GM12878 (cell line): Measurements from ENCODE around the gene ZNF416. TPM values are rescaled to one million over a fixed set of nuclear protein-coding genes. Genes with fewer than 3 reads are reported as not detected.
A peak's percentile ranks its signal among the peaks of the same experiment; 100 is the strongest.

Experiments used
- ATAC-seq: fragments of 200-7000 bp; cut with Tn5 transposase; 3 replicates; pipeline ENCODE4 v1.9.1; 2020; ENCODE audit warnings: mild to moderate bottlenecking, moderate library complexity
- BruUV-seq: library from RNA; stranded (reverse); fragments of 400-500 nt; replicated peaks from 2 replicates; lab custom pipeline; 2021; lab: Mats Ljungman, UMichigan
- CTCF ChIA-PET: fragments of 300-600 bp; sonication (Branson Sonifier 250); formaldehyde crosslinking; extraction: SDS; loops from one replicate; lab custom pipeline; 2021; ENCODE audit warnings: inconsistent platforms; lab: Yijun Ruan, JAX
- POLR2A ChIA-PET: fragments of 350-600 bp; formaldehyde crosslinking; extraction: SDS; loops from one replicate; lab custom pipeline; 2021; ENCODE audit warnings: inconsistent platforms; lab: Charles Lee
- RAD21 ChIA-PET: fragments of 300-600 bp; sonication (Branson Sonifier 250); formaldehyde crosslinking; loops from one replicate; lab custom pipeline; 2023; ENCODE audit warnings: antibody characterized with exemption; ENCODE audit not compliant: unreplicated experiment; lab: Charles Lee
- SMC1A ChIA-PET: fragments of 300-600 bp; sonication (Branson Sonifier 250); formaldehyde crosslinking; loops from one replicate; lab custom pipeline; 2023; ENCODE audit not compliant: unreplicated experiment, uncharacterized antibody; lab: Charles Lee
- DNase-seq: peaks from one replicate; pipeline ENCODE4 v3.0.0-alpha.2; 2011; ENCODE audit warnings: low read depth, low spot score
- FAIRE-seq: peaks from 3 replicates; lab custom pipeline; 2011; peaks lifted over from hg19 to GRCh38; lab: Jason Lieb, UNC
- H2AFZ ChIP-seq: 2 replicates; pipeline ENCODE4 v1.6.0; 2011; ENCODE audit warnings: low read depth, low read length, control low read depth; ENCODE audit not compliant: control insufficient read depth
- H3K27ac ChIP-seq: 2 replicates; pipeline ENCODE4 v1.5.1; 2011; ENCODE audit warnings: control low read depth; ENCODE audit not compliant: control insufficient read depth, insufficient read depth
- H3K27me3 ChIP-seq, 2 experiments: replicated peaks in 1 of 2; 2 replicates each; pipeline versions ENCODE4 v1.6.0 to v1.6.1; 2011; ENCODE audit warnings: low read length in 1 of 2; ENCODE audit not compliant: control insufficient read depth in 2 of 2, insufficient read depth in 2 of 2
- H3K36me3 ChIP-seq, 2 experiments: 2 replicates each; pipeline ENCODE4 v1.5.1; 2011; ENCODE audit warnings: low read length in 1 of 2; ENCODE audit not compliant: control insufficient read depth in 2 of 2, insufficient read depth in 2 of 2
- H3K4me1 ChIP-seq: 2 replicates; pipeline ENCODE4 v1.6.1; 2011; ENCODE audit warnings: mild to moderate bottlenecking, low read length, moderate library complexity, mixed read lengths; ENCODE audit not compliant: control insufficient read depth, insufficient read depth
- H3K4me2 ChIP-seq: 2 replicates; pipeline ENCODE4 v1.6.0; 2011; ENCODE audit warnings: control low read depth; ENCODE audit not compliant: control insufficient read depth, insufficient read depth
- H3K4me3 ChIP-seq: fragments of 200-600 bp; sonication (generic); 2 replicates; pipeline ENCODE4 v1.5.1; 2016
- H3K79me2 ChIP-seq: 2 replicates; pipeline ENCODE4 v1.6.0; 2011; ENCODE audit warnings: low read length; ENCODE audit not compliant: control insufficient read depth, insufficient read depth
- H3K9ac ChIP-seq: 2 replicates; pipeline ENCODE4 v1.8.0; 2011; ENCODE audit warnings: low read length, control low read depth, mixed read lengths; ENCODE audit not compliant: control insufficient read depth, insufficient read depth
- H3K9me3 ChIP-seq: replicated peaks from 3 replicates; pipeline ENCODE4 v1.5.1; 2011; ENCODE audit warnings: mild to moderate bottlenecking, low read length; ENCODE audit not compliant: control insufficient read depth, insufficient read depth
- H4K20me1 ChIP-seq: 2 replicates; pipeline ENCODE4 v1.6.0; 2011; ENCODE audit not compliant: control insufficient read depth, insufficient read depth
- CBX5 ChIP-seq: sonication (generic); IDR thresholded peaks from 2 replicates; pipeline ENCODE4 v1.6.1; 2016; ENCODE audit warnings: low read depth, moderate library complexity, mild to moderate bottlenecking, inconsistent platforms
- KLF5 ChIP-seq: fragments of 450-650 bp; IDR thresholded peaks from 2 replicates; pipeline ENCODE4 v1.6.1; 2014; ENCODE audit warnings: mild to moderate bottlenecking; ENCODE audit not compliant: partially characterized antibody
- WGBS: methylation state at CpG from one replicate; pipeline ENCODE4 v1.1.6; 2016; ENCODE audit warnings: low lambda C conversion rate; ENCODE audit not compliant: insufficient replicate concordance, insufficient coverage; ENCODE audit errors: missing lambda C conversion rate; 5-methylcytosine and 5-hydroxymethylcytosine counted together
- in situ Hi-C: fragments of 300-500 bp; cut with MboI; formaldehyde crosslinking; loops from 9 replicates; pipeline ENCODE4 v1.14.3; 2018; ENCODE audit warnings: mixed read lengths
- intact Hi-C: fragments of 100-400 bp; cut with micrococcal nuclease; formaldehyde crosslinking; loops from one replicate; pipeline ENCODE4 v1.14.2; 2022; ENCODE audit not compliant: unreplicated experiment
- polyA plus RNA-seq, 11 experiments: library from polyadenylated mRNA; depleted of rRNA in 4 of 11; unstranded in 6 of 11; stranded (reverse) in 5 of 11; fragments of >200 nt; fragmentation: Nextera tagmentation in 4 of 11; fragmentation: Illumina TruSeq in 1 of 11; extraction: Ambion mirVana in 4 of 11; extraction: Trizol in 1 of 11; gene quantifications; 1 replicate in 1 of 11; 2 replicates in 10 of 11; pipeline versions ENCODE4 v1.2.1 to v1.2.3, GENCODE V29; 2011 to 2016; ENCODE audit warnings: inconsistent platforms in 2 of 11, missing spikeins in 2 of 11, low read depth in 1 of 11
- total RNA-seq, 4 experiments: library from RNA; depleted of rRNA in 3 of 4; stranded (reverse); fragments of >200 nt in 3 of 4; fragmentation: Illumina TruSeq in 1 of 4; extraction: Trizol in 1 of 4; gene quantifications; 2 replicates each; pipeline versions ENCODE4 v1.2.1 to v1.2.3, GENCODE V29; 2013 to 2021
- TF ChIP-seq, protein P1 (sequence below): fragments of 450-650 bp; formaldehyde crosslinking; IDR thresholded peaks from 2 replicates; pipeline ENCODE4 v1.4.0; 2022; ENCODE audit warnings: mild to moderate bottlenecking, moderate library complexity

Gene ZNF416
- total and polyA plus RNA-seq, 10 of the 15 experiments (the other 5 are each of a cell fraction or from before 2014, with no cell fraction given): 1.2 to 5.4 (median 4.7) TPM

DNA sequence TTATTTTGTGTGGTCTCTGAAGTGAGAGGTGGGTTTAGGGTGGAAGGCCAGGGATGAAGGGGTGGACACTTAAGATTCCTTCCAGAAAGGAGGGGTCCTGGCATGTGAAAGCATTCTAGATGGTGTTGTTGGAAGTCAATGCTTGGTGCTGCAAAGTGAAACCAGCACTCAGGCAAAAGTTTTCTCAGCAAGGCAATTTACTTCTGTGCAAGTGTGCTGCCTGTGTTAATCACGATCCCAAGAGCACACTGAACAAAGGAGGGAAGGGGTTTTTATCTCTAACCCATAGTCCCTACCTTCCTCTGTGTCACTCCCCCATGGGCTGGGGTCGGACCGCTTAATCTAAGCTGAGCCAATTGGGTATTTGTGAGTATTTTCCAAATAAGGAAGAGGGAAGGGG is 36.6 kb upstream of the ZNF416 start:
- H3K4me2 ChIP-seq: peak overlapping the region; percentile 79; the same call in 1 of the 2 replicates
- ChIA-PET SMC1A (no interaction called here), CTCF (no interaction called here), RAD21 (no interaction called here), POLR2A (no interaction called here)
- intact Hi-C loops (no loop called here), in situ Hi-C loops (no loop called here)
- H3K36me3 ChIP-seq: peaks cover 6 to 23% of the 10 kb centered on the region in 2 experiments
- BruUV-seq: no TSS peak
- H3K9me3 ChIP-seq: peaks cover 60% of the 10 kb centered on the region
- FAIRE-seq (no peak), ATAC-seq (no peak), DNase-seq (no peak)
- TF ChIP-seq KLF5 (peak; percentile 94), CBX5 (peak; percentile 98)
- TF ChIP-seq, protein P1, sequence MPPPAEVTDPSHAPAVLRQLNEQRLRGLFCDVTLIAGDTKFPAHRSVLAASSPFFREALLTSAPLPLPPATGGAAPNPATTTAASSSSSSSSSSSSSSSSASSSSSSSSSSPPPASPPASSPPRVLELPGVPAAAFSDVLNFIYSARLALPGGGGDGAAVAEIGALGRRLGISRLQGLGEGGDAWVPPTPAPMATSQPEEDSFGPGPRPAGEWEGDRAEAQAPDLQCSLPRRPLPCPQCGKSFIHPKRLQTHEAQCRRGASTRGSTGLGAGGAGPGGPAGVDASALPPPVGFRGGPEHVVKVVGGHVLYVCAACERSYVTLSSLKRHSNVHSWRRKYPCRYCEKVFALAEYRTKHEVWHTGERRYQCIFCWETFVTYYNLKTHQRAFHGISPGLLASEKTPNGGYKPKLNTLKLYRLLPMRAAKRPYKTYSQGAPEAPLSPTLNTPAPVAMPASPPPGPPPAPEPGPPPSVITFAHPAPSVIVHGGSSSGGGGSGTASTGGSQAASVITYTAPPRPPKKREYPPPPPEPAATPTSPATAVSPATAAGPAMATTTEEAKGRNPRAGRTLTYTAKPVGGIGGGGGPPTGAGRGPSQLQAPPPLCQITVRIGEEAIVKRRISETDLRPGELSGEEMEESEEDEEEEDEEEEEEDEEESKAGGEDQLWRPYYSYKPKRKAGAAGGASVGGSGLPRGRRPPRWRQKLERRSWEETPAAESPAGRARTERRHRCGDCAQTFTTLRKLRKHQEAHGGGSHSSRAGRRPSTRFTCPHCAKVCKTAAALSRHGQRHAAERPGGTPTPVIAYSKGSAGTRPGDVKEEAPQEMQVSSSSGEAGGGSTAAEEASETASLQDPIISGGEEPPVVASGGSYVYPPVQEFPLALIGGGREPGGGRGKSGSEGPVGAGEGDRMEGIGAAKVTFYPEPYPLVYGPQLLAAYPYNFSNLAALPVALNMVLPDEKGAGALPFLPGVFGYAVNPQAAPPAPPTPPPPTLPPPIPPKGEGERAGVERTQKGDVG (CRISPR knock-in tag): no peak
- WGBS: 93% methylated on average over 3 of the region's 3 CpGs
- H4K20me1 ChIP-seq: no peaks in the 10 kb centered on the region
- no peak overlapping the region for H3K27ac ChIP-seq
- H3K9ac ChIP-seq: no peak overlapping the region
- no peak overlapping the region for H2AFZ ChIP-seq
- H3K79me2 ChIP-seq: peaks cover 14% of the 10 kb centered on the region
- no peaks in the 10 kb centered on the region for H3K4me1 ChIP-seq
- peak overlapping the region; percentile 88; the same call in 1 of the 2 replicates for H3K4me3 ChIP-seq
- H3K27me3 ChIP-seq: no peaks in the 10 kb centered on the region
